ENCODE data around the gene MYH6.

DNA sequence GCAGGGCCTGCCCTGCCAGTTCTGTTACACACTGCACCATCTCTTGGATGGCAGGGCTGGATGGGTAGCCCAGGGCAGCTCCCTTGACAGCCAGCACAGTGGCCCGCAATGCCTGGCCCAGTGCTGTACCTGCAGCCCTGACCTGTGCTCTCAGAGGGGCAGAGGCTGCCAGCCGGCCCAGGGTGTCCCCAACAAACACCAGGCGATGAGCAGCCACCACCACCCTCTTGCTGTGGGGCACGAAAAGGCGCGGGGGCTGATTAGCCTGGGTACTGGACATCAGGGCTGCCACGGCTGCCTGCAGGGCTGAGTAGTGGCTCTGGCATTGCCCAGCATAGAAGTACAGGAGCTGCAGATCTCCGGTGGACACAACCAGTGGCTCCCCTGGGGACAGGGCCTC lies 50.8 kb downstream of the MYH6 start:
- TF ChIP-seq, protein P1, sequence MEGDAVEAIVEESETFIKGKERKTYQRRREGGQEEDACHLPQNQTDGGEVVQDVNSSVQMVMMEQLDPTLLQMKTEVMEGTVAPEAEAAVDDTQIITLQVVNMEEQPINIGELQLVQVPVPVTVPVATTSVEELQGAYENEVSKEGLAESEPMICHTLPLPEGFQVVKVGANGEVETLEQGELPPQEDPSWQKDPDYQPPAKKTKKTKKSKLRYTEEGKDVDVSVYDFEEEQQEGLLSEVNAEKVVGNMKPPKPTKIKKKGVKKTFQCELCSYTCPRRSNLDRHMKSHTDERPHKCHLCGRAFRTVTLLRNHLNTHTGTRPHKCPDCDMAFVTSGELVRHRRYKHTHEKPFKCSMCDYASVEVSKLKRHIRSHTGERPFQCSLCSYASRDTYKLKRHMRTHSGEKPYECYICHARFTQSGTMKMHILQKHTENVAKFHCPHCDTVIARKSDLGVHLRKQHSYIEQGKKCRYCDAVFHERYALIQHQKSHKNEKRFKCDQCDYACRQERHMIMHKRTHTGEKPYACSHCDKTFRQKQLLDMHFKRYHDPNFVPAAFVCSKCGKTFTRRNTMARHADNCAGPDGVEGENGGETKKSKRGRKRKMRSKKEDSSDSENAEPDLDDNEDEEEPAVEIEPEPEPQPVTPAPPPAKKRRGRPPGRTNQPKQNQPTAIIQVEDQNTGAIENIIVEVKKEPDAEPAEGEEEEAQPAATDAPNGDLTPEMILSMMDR (IDR thresholded peaks at IDR 0.05 in 4 of 5, conservative IDR thresholded peaks at IDR 0.05 in 1 of 5) = no peak
- TF ChIP-seq POLR2A (IDR thresholded peaks at IDR 0.05) = no peak
